HCT116 (cell line): Measurements from ENCODE around the gene TTLL5. TPM values are rescaled to one million over a fixed set of nuclear protein-coding genes. Genes with fewer than 3 reads are reported as not detected.

Source experiments
- ATAC-seq: fragments of 200-7000 bp; cut with Tn5 transposase; 2 replicates; pipeline ENCODE4 v1.9.1; 2020; ENCODE audit warnings: mild to moderate bottlenecking, moderate library complexity
- BruUV-seq: library from RNA; stranded (reverse); fragments of 400-500 nt; replicated peaks from 2 replicates; lab custom pipeline; 2021; lab: Mats Ljungman, UMichigan
- CTCF ChIA-PET: fragments of 300-600 bp; sonication (Branson Sonifier 250); formaldehyde crosslinking; loops from one replicate; lab custom pipeline; 2021; ENCODE audit warnings: antibody characterized with exemption; lab: Charles Lee
- POLR2A ChIA-PET: fragments of 300-600, 350-600 bp; sonication (Branson Sonifier 250); formaldehyde crosslinking; loops from one replicate; lab custom pipeline; 2021; ENCODE audit warnings: antibody characterized with exemption; lab: Charles Lee
- RAD21 ChIA-PET, 2 experiments: fragments of 300-600 bp; sonication (Branson Sonifier 250); formaldehyde crosslinking; loops; one replicate each; lab custom pipeline; 2023; ENCODE audit warnings: low total read pairs in 2 of 2; ENCODE audit not compliant: uncharacterized antibody in 2 of 2, unreplicated experiment in 2 of 2, low non-redundant PET in 1 of 2; lab: Charles Lee
- DNase-seq: peaks from one replicate; pipeline ENCODE4 v3.0.0-alpha.2; 2010; ENCODE audit warnings: low read depth, low spot score
- H2AFZ ChIP-seq: fragments of 200-600 bp; shearing (Covaris generic), sonication (generic); 2 replicates; pipeline ENCODE4 v1.6.1; 2017; ENCODE audit warnings: low read depth, mixed run types, mixed read lengths, antibody characterized with exemption, low read length; ENCODE audit not compliant: poor library complexity, severe bottlenecking
- H3K27ac ChIP-seq: 2 replicates; pipeline ENCODE4 v1.5.1; 2012; ENCODE audit warnings: low read depth, low read length
- H3K27me3 ChIP-seq: fragments of 200-600 bp; sonication (generic); 2 replicates; pipeline ENCODE4 v1.6.1; 2016; ENCODE audit warnings: mixed run types, low read length, mixed read lengths; ENCODE audit not compliant: insufficient read depth
- H3K36me3 ChIP-seq, 2 experiments: fragments of 200-500 bp in 1 of 2; fragments of 200-600 bp in 1 of 2; sonication (Bioruptor generic) in 1 of 2; sonication (generic) in 1 of 2; 2 replicates each; pipeline versions ENCODE4 v1.5.1 to v1.6.1; 2014 to 2016; ENCODE audit warnings: low read length in 2 of 2, inconsistent platforms in 1 of 2, mixed read lengths in 1 of 2, mixed run types in 1 of 2; ENCODE audit not compliant: insufficient read depth in 2 of 2, control insufficient read depth in 1 of 2
- H3K4me1 ChIP-seq, 2 experiments: fragments of 200-600 bp in 1 of 2; sonication (generic) in 1 of 2; 2 replicates each; pipeline versions ENCODE4 v1.5.1 to v1.6.1; 2012 to 2017; ENCODE audit warnings: low read length in 2 of 2, inconsistent platforms in 1 of 2, mild to moderate bottlenecking in 1 of 2, mixed read lengths in 1 of 2, mixed run types in 1 of 2, moderate library complexity in 1 of 2; ENCODE audit not compliant: insufficient read depth in 2 of 2, control insufficient read depth in 1 of 2
- H3K4me2 ChIP-seq: fragments of 200-600 bp; sonication (generic); 2 replicates; pipeline ENCODE4 v1.6.1; 2017; ENCODE audit warnings: mixed run types, low read length, mixed read lengths
- H3K4me3 ChIP-seq, 2 experiments: fragments of 200-600 bp in 1 of 2; sonication (generic) in 1 of 2; replicated peaks in 1 of 2; 2 replicates each; pipeline ENCODE4 v1.5.1; 2011 to 2016; ENCODE audit warnings: low read length in 2 of 2, control low read depth in 1 of 2, low read depth in 1 of 2, mild to moderate bottlenecking in 1 of 2, mixed read lengths in 1 of 2, mixed run types in 1 of 2
- H3K79me2 ChIP-seq: fragments of 200-600 bp; sonication (generic); 2 replicates; pipeline ENCODE4 v1.6.1; 2017; ENCODE audit warnings: mild to moderate bottlenecking, mixed run types, low read length, moderate library complexity, mixed read lengths; ENCODE audit not compliant: insufficient read depth
- H3K9ac ChIP-seq: fragments of 200-600 bp; sonication (generic); 2 replicates; pipeline ENCODE4 v1.6.1; 2016; ENCODE audit warnings: low read length, mixed read lengths
- H3K9me2 ChIP-seq: fragments of 200-600 bp; sonication (generic), shearing (Covaris generic); 2 replicates; pipeline ENCODE4 v1.6.1; 2017; ENCODE audit warnings: mixed run types, mild to moderate bottlenecking, moderate library complexity; ENCODE audit not compliant: insufficient read depth
- H3K9me3 ChIP-seq, 2 experiments: fragments of 200-500 bp in 1 of 2; fragments of 200-600 bp in 1 of 2; sonication (Bioruptor generic) in 1 of 2; sonication (generic) in 1 of 2; 2 replicates each; pipeline ENCODE4 v1.6.1; 2014 to 2017; ENCODE audit warnings: low read length in 2 of 2, mixed read lengths in 2 of 2, inconsistent platforms in 1 of 2, low read depth in 1 of 2, mild to moderate bottlenecking in 1 of 2, mixed run types in 1 of 2, moderate library complexity in 1 of 2; ENCODE audit not compliant: control insufficient read depth in 1 of 2, insufficient read depth in 1 of 2
- H4K20me1 ChIP-seq: fragments of 200-600 bp; sonication (generic), shearing (Covaris generic); 2 replicates; pipeline ENCODE4 v1.6.1; 2017; ENCODE audit warnings: mixed run types, mild to moderate bottlenecking, moderate library complexity; ENCODE audit not compliant: insufficient read depth
- CBX3 ChIP-seq: IDR thresholded peaks from 2 replicates; pipeline ENCODE4 v1.6.1; 2012; ENCODE audit warnings: low read depth
- ELF1 ChIP-seq: IDR thresholded peaks from 2 replicates; pipeline ENCODE4 v1.6.1; 2012; ENCODE audit warnings: low read depth, borderline replicate concordance
- EZH2phosphoT487 ChIP-seq: fragments of 200-600 bp; IDR thresholded peaks from 2 replicates; pipeline ENCODE4 v1.6.1; 2018; ENCODE audit warnings: antibody characterized with exemption, borderline replicate concordance
- FOSL1 ChIP-seq: IDR thresholded peaks from 2 replicates; pipeline ENCODE4 v1.6.1; 2012; ENCODE audit warnings: low read depth
- MAX ChIP-seq: IDR thresholded peaks from 2 replicates; pipeline ENCODE4 v1.6.1; 2012
- RAD21 ChIP-seq: IDR thresholded peaks from 2 replicates; pipeline ENCODE4 v1.6.1; 2012; ENCODE audit warnings: low read depth, mild to moderate bottlenecking
- REST ChIP-seq: IDR thresholded peaks from 2 replicates; pipeline ENCODE4 v1.6.1; 2012; ENCODE audit warnings: low read depth
- SP1 ChIP-seq: IDR thresholded peaks from 2 replicates; pipeline ENCODE4 v1.6.1; 2012; ENCODE audit warnings: low read depth
- TCF7L2 ChIP-seq: IDR thresholded peaks from 2 replicates; pipeline ENCODE4 v1.7.0; 2011; ENCODE audit warnings: borderline replicate concordance, inconsistent platforms; ENCODE audit not compliant: insufficient read depth, insufficient read length; ENCODE audit errors: extremely low read depth
- YY1 ChIP-seq: IDR thresholded peaks from 2 replicates; pipeline ENCODE4 v1.6.1; 2011; ENCODE audit warnings: low read length, low read depth, moderate library complexity, mild to moderate bottlenecking; ENCODE audit not compliant: insufficient replicate concordance; ENCODE audit errors: extremely low read depth
- ZBTB33 ChIP-seq: IDR thresholded peaks from 2 replicates; pipeline ENCODE4 v1.6.1; 2011; ENCODE audit warnings: mild to moderate bottlenecking, low read length, moderate library complexity; ENCODE audit not compliant: insufficient replicate concordance; ENCODE audit errors: extremely low read depth
- intact Hi-C: fragments of 100-400 bp; cut with micrococcal nuclease; formaldehyde crosslinking; loops from 2 replicates; pipeline ENCODE4 v1.10.0; 2022
- total RNA-seq: library from RNA; stranded (reverse); gene quantifications from one replicate; pipeline ENCODE4 v1.2.1, GENCODE V29; 2021; ENCODE audit not compliant: unreplicated experiment

Gene TTLL5
- total RNA-seq, 1 experiment from 2014 or later = 26.2 TPM

DNA sequence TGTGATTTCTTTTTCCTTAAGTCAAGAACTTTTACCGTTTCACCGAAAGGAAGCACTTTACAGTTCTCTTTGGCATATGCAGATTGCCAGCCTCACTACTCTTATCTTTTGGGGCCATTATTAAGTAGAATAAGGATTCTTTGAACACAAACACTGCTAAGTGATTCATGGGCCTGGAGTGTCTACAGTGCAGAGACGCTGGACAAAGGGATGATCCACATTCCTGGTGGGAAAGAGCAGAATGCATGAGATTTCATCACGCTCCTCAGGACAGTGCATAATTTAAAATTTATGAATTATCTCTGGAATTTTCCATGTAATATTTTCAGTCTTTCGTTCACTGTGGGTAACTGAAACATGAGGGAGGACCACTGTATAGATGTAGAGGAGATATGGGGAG is 90.2 kb downstream of the TTLL5 start:
- no peaks in the 10 kb centered on the region for H3K9me3 ChIP-seq
- no peak overlapping the region for H2AFZ ChIP-seq
- no peak for DNase-seq
- peaks cover 2% of the 10 kb centered on the region in 2 experiments; a peak in 1 of 4 replicates for H3K36me3 ChIP-seq
- H3K27ac ChIP-seq = no peak overlapping the region
- H3K79me2 ChIP-seq = no peaks in the 10 kb centered on the region
- TF ChIP-seq SP1 = no peak
- no peak for TF ChIP-seq CBX3
- TF ChIP-seq EZH2phosphoT487 = no peak
- TF ChIP-seq FOSL1 = no peak
- TF ChIP-seq MAX = no peak
- no peak for TF ChIP-seq ZBTB33
- TF ChIP-seq ELF1 = no peak
- TF ChIP-seq REST = no peak
- TF ChIP-seq YY1 = no peak
- TF ChIP-seq TCF7L2 = no peak
- no peak for TF ChIP-seq RAD21
- TF ChIP-seq, all 23 proteins: peak for 0
- intact Hi-C loops = no loop called here
- no peaks in the 10 kb centered on the region for H3K4me1 ChIP-seq
- no peaks in the 10 kb centered on the region for H3K9me2 ChIP-seq
- H3K27me3 ChIP-seq = no peaks in the 10 kb centered on the region
- ChIA-PET POLR2A (no interaction called here), RAD21 (no interaction called here), CTCF (no interaction called here)
- no TSS peak for BruUV-seq
- H3K4me2 ChIP-seq = no peak overlapping the region
- no peak overlapping the region for H3K4me3 ChIP-seq
- no peak for ATAC-seq
- H3K9ac ChIP-seq = no peak overlapping the region
- H4K20me1 ChIP-seq = no peaks in the 10 kb centered on the region
